WTC11 (cell line): ENCODE results near the gene NCAPD2. TPM values are rescaled to one million over a fixed set of nuclear protein-coding genes. Genes with fewer than 3 reads are reported as not detected.
A peak's percentile ranks its signal among the peaks of the same experiment; 100 is the strongest.
"Not testable (repeated sequence)": the region's sequence is repeated elsewhere in the genome, so short reads cannot be mapped to it uniquely, and the experiment has no call there.

Experiments used
- ATAC-seq: fragments of 200-7000 bp; cut with Tn5 transposase; 2 replicates; pipeline ENCODE4 v1.10.0; 2021; ENCODE audit warnings: mild to moderate bottlenecking, moderate library complexity
- CTCF ChIA-PET: fragments of 300-600 bp; sonication (Branson Sonifier 250); formaldehyde crosslinking; loops from one replicate; lab custom pipeline; 2021; ENCODE audit warnings: antibody characterized with exemption; lab: Charles Lee
- POLR2A ChIA-PET: fragments of 350-600 bp; sonication (Branson Sonifier 250); formaldehyde crosslinking; loops from one replicate; lab custom pipeline; 2021; ENCODE audit warnings: antibody characterized with exemption; lab: Charles Lee
- DNase-seq: peaks from one replicate; pipeline ENCODE4 v3.0.0; 2021; ENCODE audit warnings: low spot score
- H3K27ac Mint-ChIP-seq: 2 replicates; pipeline ENCODE4 v1.8.0; 2021; ENCODE audit warnings: mixed read lengths
- H3K27me3 Mint-ChIP-seq: 2 replicates; pipeline ENCODE4 v1.8.0; 2021; ENCODE audit warnings: low read depth, mild to moderate bottlenecking, moderate library complexity, mixed read lengths
- H3K36me3 Mint-ChIP-seq: 2 replicates; pipeline ENCODE4 v1.8.0; 2021; ENCODE audit warnings: mixed read lengths
- H3K4me1 Mint-ChIP-seq: 2 replicates; pipeline ENCODE4 v1.8.0; 2022; ENCODE audit warnings: mixed read lengths
- H3K4me3 Mint-ChIP-seq: 2 replicates; pipeline ENCODE4 v1.8.0; 2021; ENCODE audit warnings: mild to moderate bottlenecking, moderate library complexity, mixed read lengths
- H3K9me3 Mint-ChIP-seq: 2 replicates; pipeline ENCODE4 v1.8.0; 2021; ENCODE audit warnings: mixed read lengths
- AR ChIP-seq: fragments of 250-450 bp; sonication (Bioruptor Pico); IDR thresholded peaks from 2 replicates; pipeline ENCODE4 v1.9.0; 2021; ENCODE audit warnings: mild to moderate bottlenecking
- ATF3 ChIP-seq: sonication (generic); formaldehyde crosslinking; conservative IDR thresholded peaks from 2 replicates; pipeline ENCODE4 v1.8.1; 2022; ENCODE audit warnings: mild to moderate bottlenecking, missing genetic modification reagents
- CBFB ChIP-seq: sonication (generic); formaldehyde crosslinking; IDR thresholded peaks from 2 replicates; pipeline ENCODE4 v1.8.1; 2022; ENCODE audit warnings: mild to moderate bottlenecking, low read depth, missing genetic modification reagents
- CREM ChIP-seq: sonication (generic); formaldehyde crosslinking; IDR thresholded peaks from 2 replicates; pipeline ENCODE4 v1.8.1; 2022; ENCODE audit warnings: mild to moderate bottlenecking, missing genetic modification reagents, moderate library complexity
- CTCF ChIP-seq: fragments of 200-600 bp; IDR thresholded peaks from 2 replicates; pipeline ENCODE4 v1.8.0; 2022; ENCODE audit warnings: antibody characterized with exemption
- FOXJ3 ChIP-seq: sonication (generic); formaldehyde crosslinking; IDR thresholded peaks from 2 replicates; pipeline ENCODE4 v1.9.0; 2021; ENCODE audit warnings: missing genetic modification reagents, mild to moderate bottlenecking, borderline replicate concordance
- GTF2I ChIP-seq: fragments of 250-450 bp; sonication (Bioruptor Pico); conservative IDR thresholded peaks from 2 replicates; pipeline ENCODE4 v1.4.0; 2021; ENCODE audit warnings: mild to moderate bottlenecking
- OVOL2 ChIP-seq: fragments of 250-450 bp; sonication (Bioruptor Pico); IDR thresholded peaks from 2 replicates; pipeline ENCODE4 v1.9.0; 2021; ENCODE audit warnings: mild to moderate bottlenecking, borderline replicate concordance
- PRRX2 ChIP-seq: fragments of 250-450 bp; sonication (Bioruptor Pico); IDR thresholded peaks from 2 replicates; pipeline ENCODE4 v1.8.0; 2021; ENCODE audit warnings: mild to moderate bottlenecking
- ZNF396 ChIP-seq: fragments of 250-450 bp; sonication (Bioruptor Pico); IDR thresholded peaks from 2 replicates; pipeline ENCODE4 v1.8.0; 2021; ENCODE audit warnings: mild to moderate bottlenecking, moderate library complexity, borderline replicate concordance
- ZNF423 ChIP-seq: fragments of 250-450 bp; sonication (Bioruptor Pico); IDR thresholded peaks from 2 replicates; pipeline ENCODE4 v2.1.2; 2022; ENCODE audit warnings: mild to moderate bottlenecking, moderate library complexity
- total RNA-seq: library from RNA; stranded (reverse); gene quantifications from 3 replicates; pipeline ENCODE4 v1.2.3, GENCODE V29; 2021

The NCAPD2 gene
- total RNA-seq, 1 experiment from 2014 or later: 141 TPM

GRCh38 chr12:6555018-6555691 lies 61.3 kb downstream of the NCAPD2 start:
- DNase-seq (no peak), ATAC-seq (no peak)
- peaks cover 29% of the 10 kb centered on the region for H3K4me1 Mint-ChIP-seq
- CTCF ChIA-PET: interaction anchor here (0.6 to 13.4 kb wide), 15 partner anchors 9 to 341 kb away, joined by 3 to 195 read pairs (median 7); partner anchors contain the start of genes COPS7A, GAPDH, MRPL51 and NOP2
- POLR2A ChIA-PET: interaction anchor here (1.3 to 2.4 kb wide), 3 partner anchors 19 to 23 kb away, joined by 3 to 11 read pairs (median 4); partner anchors contain the start of gene GAPDH
- TF ChIP-seq PRRX2 (CRISPR knock-in tag): no peak
- peak; percentile 15; the same call in 1 of the 2 replicates for TF ChIP-seq CBFB (CRISPR knock-in tag)
- H3K9me3 Mint-ChIP-seq: no peaks in the 10 kb centered on the region
- no peaks in the 10 kb centered on the region for H3K27me3 Mint-ChIP-seq
- H3K4me3 Mint-ChIP-seq: peak overlapping the region; percentile 91
- peaks cover 18% of the 10 kb centered on the region for H3K36me3 Mint-ChIP-seq
- no peak overlapping the region; the same call in 1 of the 2 replicates for H3K27ac Mint-ChIP-seq

- POLR2A ChIA-PET, H3K27ac Mint-ChIP-seq, DNase-seq, H3K27me3 Mint-ChIP-seq, ATAC-seq, H3K9me3 Mint-ChIP-seq: not testable (repeated sequence)
- CTCF ChIA-PET: interaction anchor here (0.6 to 13.4 kb wide), 2 partner anchors 18 to 54 kb away, joined by 8 to 195 read pairs; no protein-coding TSS in a partner anchor
- Mint-ChIP-seq H3K36me3 (peaks cover 31% of the 10 kb centered on the region), H3K4me3 (peak overlapping the region; percentile 73), H3K4me1 (peaks cover 29% of the 10 kb centered on the region)
These were observed 62.6 kb downstream of the NCAPD2 start for GRCh38 chr12:6556496-6556817.

GRCh38 chr12:6556857-6557256 lies 63.0 kb downstream of the NCAPD2 start:
- Mint-ChIP-seq H3K27me3 (no peaks in the 10 kb centered on the region), H3K4me1 (peaks cover 29% of the 10 kb centered on the region), H3K4me3 (no peak overlapping the region; the same call in 1 of the 2 replicates)
- POLR2A ChIA-PET: no interaction called here
- TF ChIP-seq ZNF396 (no peak), GTF2I (CRISPR knock-in tag) (no peak)
- TF ChIP-seq, all 79 proteins: peak for 0
- Mint-ChIP-seq H3K27ac (no peak overlapping the region), H3K36me3 (peaks cover 35% of the 10 kb centered on the region), H3K9me3 (no peaks in the 10 kb centered on the region)
- CTCF ChIA-PET: interaction anchor here (0.6 to 13.4 kb wide), 2 partner anchors 18 to 53 kb away, joined by 8 to 195 read pairs; no protein-coding TSS in a partner anchor
- DNase-seq (no peak), ATAC-seq (no peak)

- not testable (repeated sequence) for ATAC-seq, H3K27ac Mint-ChIP-seq, H3K4me3 Mint-ChIP-seq, H3K27me3 Mint-ChIP-seq, H3K9me3 Mint-ChIP-seq, DNase-seq
- ChIA-PET CTCF (interaction anchor here (0.6 to 13.4 kb wide), 27 partner anchors 9 to 500 kb away, joined by 3 to 195 read pairs (median 4); partner anchors contain the start of genes CDCA3, GAPDH, MRPL51 and NOP2), POLR2A (interaction anchor here (0.6 to 1.5 kb wide), 4 partner anchors 10 to 293 kb away, joined by 3 to 6 read pairs (median 4); partner anchors contain the start of genes CDCA3, GAPDH and NOP2)
- Mint-ChIP-seq H3K36me3 (peaks cover 48% of the 10 kb centered on the region), H3K4me1 (peaks cover 17% of the 10 kb centered on the region)
- 0 out of 2 replicates have a peak, but pooled peaks have one; percentile 25 for TF ChIP-seq CTCF
- 0 out of 2 replicates have a peak, but pooled peaks have one; percentile 9 for TF ChIP-seq GTF2I (CRISPR knock-in tag)
- TF ChIP-seq, all 79 proteins: peak for 2; not testable (repeated sequence) for 77
These were observed 64.3 kb downstream of the NCAPD2 start for GRCh38 chr12:6558014-6558760.

GRCh38 chr12:6559500-6559899 lies 65.6 kb downstream of the NCAPD2 start:
- TF ChIP-seq ZNF423 (CRISPR knock-in tag) (no peak), OVOL2 (no peak), CREM (CRISPR knock-in tag) (no peak), AR (CRISPR knock-in tag) (no peak), FOXJ3 (CRISPR knock-in tag) (no peak), ATF3 (CRISPR knock-in tag) (no peak)
- TF ChIP-seq, all 79 proteins: peak for 0
- no peak for DNase-seq
- peaks cover 56% of the 10 kb centered on the region for H3K36me3 Mint-ChIP-seq
- no peaks in the 10 kb centered on the region for H3K27me3 Mint-ChIP-seq
- H3K9me3 Mint-ChIP-seq: no peaks in the 10 kb centered on the region
- no peak overlapping the region for H3K4me3 Mint-ChIP-seq
- CTCF ChIA-PET: interaction anchor here (1.5 to 13.4 kb wide), 3 partner anchors 9 to 21 kb away, joined by 8 to 195 read pairs (median 16); partner anchors contain the start of gene NOP2
- no peak for ATAC-seq
- POLR2A ChIA-PET: interaction anchor here (0.5 to 0.6 kb wide), 2 partner anchors 16 to 257 kb away, joined by 3 to 5 read pairs; no protein-coding TSS in a partner anchor
- H3K27ac Mint-ChIP-seq: peak overlapping the region; percentile 78; the same call in 1 of the 2 replicates
- H3K4me1 Mint-ChIP-seq: peaks cover 7% of the 10 kb centered on the region
